Esophagus muscularis mucosa (tissue), 4 donors: ENCODE measurements around the gene PRKCH. TPM values are rescaled to one million over a fixed set of nuclear protein-coding genes. Genes with fewer than 3 reads are reported as not detected.

Experiments
- DNase-seq: peaks from one replicate; pipeline ENCODE4 v3.0.0-alpha.2; 2017; ENCODE audit errors: extremely low spot score
- H3K27ac ChIP-seq, 4 donors: fragments of 200-600 bp; sonication (generic); replicated peaks in 1 of 4; 1 replicate in 3 of 4; 2 replicates in 1 of 4; pipeline ENCODE4 v1.5.1; 2016 to 2019; ENCODE audit warnings: mild to moderate bottlenecking in 1 of 4
- H3K27me3 ChIP-seq, 4 donors: fragments of 200-600 bp; sonication (generic); one replicate each; pipeline versions ENCODE4 v1.5.1 to v1.6.0; 2016 to 2019
- H3K36me3 ChIP-seq, 4 donors: fragments of 200-600 bp; sonication (generic); one replicate each; pipeline ENCODE4 v1.5.1; 2016 to 2019
- H3K4me1 ChIP-seq, 4 donors: fragments of 200-600 bp; sonication (generic); one replicate each; pipeline ENCODE4 v1.5.1; 2016 to 2019
- H3K4me3 ChIP-seq, 4 donors: fragments of 200-600 bp; sonication (generic); 1 replicate in 2 of 4; 2 replicates in 2 of 4; pipeline ENCODE4 v1.5.1; 2016 to 2019; ENCODE audit warnings: mild to moderate bottlenecking in 4 of 4, moderate library complexity in 1 of 4
- H3K9me3 ChIP-seq, 4 donors: fragments of 200-600 bp; sonication (generic); 1 replicate in 3 of 4; 2 replicates in 1 of 4; pipeline ENCODE4 v1.5.1; 2016 to 2019
- EP300 ChIP-seq: sonication (generic); formaldehyde crosslinking; IDR thresholded peaks from one replicate; pipeline ENCODE4 v1.6.1; 2017; ENCODE audit warnings: antibody characterized with exemption
- POLR2A ChIP-seq: fragments of 450-650 bp; IDR thresholded peaks from one replicate; pipeline ENCODE4 v1.6.1; 2017; ENCODE audit warnings: antibody characterized with exemption, moderate library complexity, mild to moderate bottlenecking, low read depth
- POLR2AphosphoS5 ChIP-seq, 2 donors: sonication (generic); formaldehyde crosslinking; IDR thresholded peaks; one replicate each; pipeline ENCODE4 v1.6.1; 2017; ENCODE audit warnings: antibody characterized with exemption in 2 of 2
- WGBS: methylation state at CpG from one replicate; pipeline ENCODE4 v1.1.5; 2018; 5-methylcytosine and 5-hydroxymethylcytosine counted together
- intact Hi-C: fragments of 100-400 bp; cut with DNase I; formaldehyde crosslinking; loops from one replicate; pipeline ENCODE4 v1.15.1; 2023
- total RNA-seq, 4 donors: library from RNA; depleted of rRNA; stranded (reverse); fragments of >200 nt; gene quantifications; one replicate each; pipeline versions ENCODE4 v1.1.0 to v1.2.1, GENCODE V29; 2016
- TF ChIP-seq, protein P1 (sequence below), 3 experiments: fragments of 200-600 bp in 2 of 3; fragments of 450-650 bp in 1 of 3; sonication (generic) in 2 of 3; IDR thresholded peaks; one replicate each; pipeline ENCODE4 v1.5.1; 2017 to 2019; ENCODE audit warnings: antibody characterized with exemption in 3 of 3, mild to moderate bottlenecking in 2 of 3, moderate library complexity in 1 of 3

The PRKCH gene
- total RNA-seq, 4 donors from 2014 or later, result 13.3 to 67.6 (median 32.2) TPM

DNA sequence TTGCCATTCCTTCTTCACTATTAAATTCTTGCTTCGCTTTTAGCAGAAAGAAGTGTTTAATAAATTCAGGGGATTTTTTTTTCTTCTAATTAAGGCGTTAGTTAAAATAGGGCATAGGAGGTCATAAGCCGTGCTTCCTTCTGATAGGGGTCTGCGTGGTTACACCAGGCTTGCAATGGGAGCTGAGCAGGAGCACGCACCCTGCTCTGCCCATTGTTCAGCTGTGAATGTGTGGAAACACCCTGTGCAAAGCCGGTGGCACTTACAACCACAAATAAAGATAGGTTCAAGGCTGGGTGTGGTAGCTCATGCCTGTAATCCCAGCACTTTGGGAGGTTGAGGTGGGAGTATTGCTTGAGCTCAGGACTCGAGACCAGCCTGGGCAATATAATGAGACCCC lies 162.1 kb downstream of the PRKCH start:
- Histone ChIP-seq H3K27me3 (no peaks in the 10 kb centered on the region), H3K4me1 (peaks cover 10 to 24% (median 14%) of the 10 kb centered on the region in 4 donors), H3K4me3 (no peak overlapping the region), H3K9me3 (no peaks in the 10 kb centered on the region), H3K27ac (no peak overlapping the region), H3K36me3 (peaks cover 0 to 6% (median 0%) of the 10 kb centered on the region in 4 donors)
- 96% methylated on average over 7 of the region's 7 CpGs for WGBS
- no peak for TF ChIP-seq POLR2AphosphoS5 (IDR thresholded peaks at IDR 0.05)
- TF ChIP-seq EP300, result no peak
- TF ChIP-seq, protein P1, sequence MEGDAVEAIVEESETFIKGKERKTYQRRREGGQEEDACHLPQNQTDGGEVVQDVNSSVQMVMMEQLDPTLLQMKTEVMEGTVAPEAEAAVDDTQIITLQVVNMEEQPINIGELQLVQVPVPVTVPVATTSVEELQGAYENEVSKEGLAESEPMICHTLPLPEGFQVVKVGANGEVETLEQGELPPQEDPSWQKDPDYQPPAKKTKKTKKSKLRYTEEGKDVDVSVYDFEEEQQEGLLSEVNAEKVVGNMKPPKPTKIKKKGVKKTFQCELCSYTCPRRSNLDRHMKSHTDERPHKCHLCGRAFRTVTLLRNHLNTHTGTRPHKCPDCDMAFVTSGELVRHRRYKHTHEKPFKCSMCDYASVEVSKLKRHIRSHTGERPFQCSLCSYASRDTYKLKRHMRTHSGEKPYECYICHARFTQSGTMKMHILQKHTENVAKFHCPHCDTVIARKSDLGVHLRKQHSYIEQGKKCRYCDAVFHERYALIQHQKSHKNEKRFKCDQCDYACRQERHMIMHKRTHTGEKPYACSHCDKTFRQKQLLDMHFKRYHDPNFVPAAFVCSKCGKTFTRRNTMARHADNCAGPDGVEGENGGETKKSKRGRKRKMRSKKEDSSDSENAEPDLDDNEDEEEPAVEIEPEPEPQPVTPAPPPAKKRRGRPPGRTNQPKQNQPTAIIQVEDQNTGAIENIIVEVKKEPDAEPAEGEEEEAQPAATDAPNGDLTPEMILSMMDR (IDR thresholded peaks at IDR 0.05), result no peak
- intact Hi-C loops, result no loop called here
- no peak for DNase-seq

DNA sequence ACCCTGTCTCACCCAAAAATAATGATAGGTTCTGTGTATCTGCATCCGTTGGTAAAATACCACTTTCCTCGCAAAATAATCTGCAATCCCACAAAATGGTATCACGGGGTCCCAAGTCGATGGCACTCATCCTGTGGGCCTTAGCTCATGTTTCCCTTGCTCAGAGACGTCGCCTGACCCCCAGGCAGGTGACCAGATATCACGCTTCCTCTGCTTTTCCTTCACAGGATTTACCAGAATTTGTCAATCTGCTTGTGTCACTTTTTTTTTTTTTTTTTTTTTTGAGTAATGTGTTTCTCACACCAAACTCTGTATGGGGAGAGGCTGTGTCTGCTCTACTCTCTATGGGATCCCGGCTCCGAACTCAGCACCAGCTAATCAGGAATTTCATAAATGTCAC lies 162.7 kb downstream of the PRKCH start:
- TF ChIP-seq POLR2AphosphoS5 (IDR thresholded peaks at IDR 0.05) (no peak), POLR2A (no peak), EP300 (no peak)
- TF ChIP-seq, protein P1 (IDR thresholded peaks at IDR 0.05), result no peak
- 96% methylated on average over 9 of the region's 9 CpGs for WGBS
- intact Hi-C loops, result no loop called here
- Histone ChIP-seq H3K4me1 (peaks cover 10 to 25% (median 14%) of the 10 kb centered on the region in 4 donors), H3K36me3 (peaks cover 0 to 6% (median 0%) of the 10 kb centered on the region in 4 donors), H3K27me3 (no peaks in the 10 kb centered on the region), H3K4me3 (no peak overlapping the region), H3K9me3 (no peaks in the 10 kb centered on the region), H3K27ac (no peak overlapping the region)
- DNase-seq, result no peak

DNA sequence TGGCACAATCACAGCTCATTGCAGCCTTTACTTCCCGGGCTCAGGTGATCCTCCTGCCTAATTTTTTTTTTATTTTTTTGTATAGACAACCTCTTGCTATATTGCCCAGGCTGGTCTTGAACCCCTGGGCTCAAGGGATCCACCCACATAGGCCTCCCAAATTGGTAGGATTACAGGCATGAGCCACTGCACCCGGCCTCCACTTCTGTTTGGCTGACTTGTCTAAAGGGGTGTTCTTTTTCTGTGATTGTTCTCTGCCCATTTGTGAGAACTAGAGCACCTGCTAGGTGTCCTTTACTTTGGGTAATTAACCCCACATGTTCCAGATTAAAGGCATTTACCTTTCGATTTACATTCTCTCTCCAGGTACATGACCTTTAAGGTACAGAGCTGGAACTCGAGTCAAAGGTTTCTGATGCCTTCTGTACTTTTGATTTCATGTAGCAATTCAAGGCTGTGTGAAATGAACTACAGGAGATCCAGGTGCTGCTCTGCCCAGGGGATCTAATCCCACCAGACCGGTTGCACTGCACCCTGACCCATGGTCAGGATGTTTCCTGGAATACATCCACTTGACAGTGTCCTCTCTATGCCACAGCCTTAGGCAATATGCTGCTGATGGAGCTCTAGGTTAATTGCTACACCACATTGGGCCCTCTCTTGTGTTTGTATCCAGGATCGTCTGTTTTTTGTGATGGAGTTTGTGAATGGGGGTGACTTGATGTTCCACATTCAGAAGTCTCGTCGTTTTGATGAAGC lies 163.6 kb downstream of the PRKCH start:
- TF ChIP-seq POLR2AphosphoS5 (IDR thresholded peaks at IDR 0.05), result no peak
- TF ChIP-seq EP300, result no peak
- no peak for TF ChIP-seq POLR2A
- TF ChIP-seq, protein P1 (IDR thresholded peaks at IDR 0.05), result no peak
- no peaks in the 10 kb centered on the region for H3K27me3 ChIP-seq
- WGBS, result 93% methylated on average over 8 of the region's 8 CpGs
- DNase-seq, result no peak
- no peaks in the 10 kb centered on the region for H3K9me3 ChIP-seq
- no peak overlapping the region for H3K4me3 ChIP-seq
- intact Hi-C loops, result no loop called here
- no peak overlapping the region for H3K27ac ChIP-seq
- H3K4me1 ChIP-seq, result peaks cover 10 to 22% (median 18%) of the 10 kb centered on the region in 4 donors
- H3K36me3 ChIP-seq, result peaks cover 0 to 6% (median 0%) of the 10 kb centered on the region in 4 donors

DNA sequence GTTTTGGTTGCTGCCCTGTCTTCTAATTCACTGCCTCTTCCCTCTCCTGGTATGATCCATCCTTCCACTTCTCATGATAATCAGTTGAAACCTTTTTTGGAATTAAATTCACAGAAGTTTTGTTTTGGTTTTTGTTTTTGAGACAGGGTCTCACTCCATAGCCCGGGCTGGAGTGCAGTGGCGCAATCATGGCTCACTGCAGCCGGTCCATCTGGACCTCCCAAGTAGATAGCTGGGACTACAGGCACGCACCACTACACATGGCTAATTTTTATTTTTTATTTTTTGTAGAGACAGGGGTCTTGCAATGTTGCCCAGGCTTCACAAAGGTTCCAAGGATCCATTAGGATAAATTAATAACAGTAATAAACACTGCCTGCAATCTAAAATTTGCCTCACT lies 164.3 kb downstream of the PRKCH start:
- 87% methylated on average over 4 of the region's 4 CpGs for WGBS
- DNase-seq, result no peak
- H3K4me3 ChIP-seq, result no peak overlapping the region
- peaks cover 10 to 20% (median 17%) of the 10 kb centered on the region in 4 donors for H3K4me1 ChIP-seq
- no peaks in the 10 kb centered on the region for H3K27me3 ChIP-seq
- H3K27ac ChIP-seq, result no peak overlapping the region
- H3K9me3 ChIP-seq, result no peaks in the 10 kb centered on the region
- H3K36me3 ChIP-seq, result peaks cover 0 to 6% (median 0%) of the 10 kb centered on the region in 4 donors
- TF ChIP-seq, protein P1 (IDR thresholded peaks at IDR 0.05), result no peak
- TF ChIP-seq EP300 (no peak), POLR2A (no peak), POLR2AphosphoS5 (IDR thresholded peaks at IDR 0.05) (no peak)
- intact Hi-C loops, result no loop called here
